Measurements from ENCODE around the gene SDK2. TPM values are rescaled to one million over a fixed set of nuclear protein-coding genes. Genes with fewer than 3 reads are reported as not detected.
A peak's percentile ranks its signal among the peaks of the same experiment; 100 is the strongest.

Gene SDK2
- total and polyA plus RNA-seq, 8 donors = 0.04 to 0.31 (median 0.17) TPM

DNA sequence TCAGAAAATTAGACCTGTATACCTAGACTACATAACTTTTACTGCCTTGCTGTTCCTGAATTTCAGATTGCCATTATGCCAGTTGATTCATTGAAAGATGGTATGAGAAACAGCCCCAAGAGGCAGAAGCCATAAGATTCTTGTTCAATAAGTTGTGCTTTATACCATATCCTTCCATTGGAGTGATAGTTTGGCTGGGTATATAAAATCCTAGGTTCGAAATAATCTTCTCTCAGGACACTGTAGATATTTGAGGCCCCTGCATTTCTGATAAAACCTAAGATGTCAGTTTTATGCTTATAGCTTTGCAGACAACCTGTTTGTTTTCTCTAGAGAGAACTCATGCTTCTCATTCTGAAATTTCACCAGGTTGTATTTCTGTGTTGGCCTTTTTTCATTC lies 9.6 kb upstream of the SDK2 start:
- TF ChIP-seq CTCF (IDR thresholded peaks at IDR 0.05) = no peak
- no peak for DNase-seq
- intact Hi-C loops (cut with DNase I) = no loop called here
- Histone ChIP-seq H3K4me3 (no peak overlapping the region), H3K36me3 (no peaks in the 10 kb centered on the region), H3K27me3 (no peaks in the 10 kb centered on the region), H3K9me3 (no peaks in the 10 kb centered on the region), H3K27ac (no peak overlapping the region), H3K4me1 (no peaks in the 10 kb centered on the region)
- WGBS, 2 donors = 64 to 82% methylated on average over 1 of the region's 1 CpG
- no peak for FAIRE-seq
- no peak for ATAC-seq

GRCh38 chr17:73652886-73653480 lies 8.7 kb upstream of the SDK2 start:
- Histone ChIP-seq H3K4me1 (no peaks in the 10 kb centered on the region), H3K4me3 (no peak overlapping the region), H3K36me3 (no peaks in the 10 kb centered on the region), H3K9me3 (no peaks in the 10 kb centered on the region), H3K27me3 (no peaks in the 10 kb centered on the region), H3K27ac (no peak overlapping the region)
- intact Hi-C loops (cut with DNase I) = no loop called here
- DNase-seq (no peak), FAIRE-seq (no peak), ATAC-seq (no peak)
- TF ChIP-seq CTCF (IDR thresholded peaks at IDR 0.05) = no peak
- WGBS, 2 donors = 72 to 83% methylated on average over 3 of the region's 3 CpGs

- H3K27me3 ChIP-seq = peaks cover 0 to 4% (median 0%) of the 10 kb centered on the region in 4 donors
- intact Hi-C loops (cut with DNase I) = no loop called here
- H3K4me1 ChIP-seq = no peaks in the 10 kb centered on the region
- no peak for TF ChIP-seq CTCF (IDR thresholded peaks at IDR 0.05)
- no peak overlapping the region for H3K27ac ChIP-seq
- no peak overlapping the region for H3K4me3 ChIP-seq
- no peaks in the 10 kb centered on the region for H3K9me3 ChIP-seq
- ATAC-seq = no peak
- no peak for FAIRE-seq
- no peak for DNase-seq
- H3K36me3 ChIP-seq = no peaks in the 10 kb centered on the region
- 61 to 67% methylated on average over 11 of the region's 11 CpGs for WGBS, 2 donors
These were observed 6.5 kb upstream of the SDK2 start for GRCh38 chr17:73650617-73651200.

DNA sequence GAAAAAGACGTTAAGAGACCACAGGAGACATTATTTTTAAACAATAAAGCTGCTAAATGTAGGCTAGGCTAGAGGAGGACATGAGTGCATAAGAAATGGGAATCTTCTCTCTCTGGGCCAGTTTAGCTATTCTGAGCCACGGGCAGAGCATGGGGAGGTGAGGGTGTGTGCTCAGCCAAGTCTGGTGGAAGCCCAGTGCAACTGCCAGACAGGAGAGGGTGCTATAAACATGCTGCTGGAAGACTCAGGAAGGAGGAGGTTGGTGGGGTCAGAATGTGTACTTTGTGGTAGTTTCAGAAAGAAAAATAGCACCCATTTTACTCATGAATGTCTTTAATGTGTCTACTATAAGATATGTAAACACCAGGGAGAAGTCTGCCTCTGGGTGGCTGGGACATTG lies 5.9 kb upstream of the SDK2 start:
- peak in 1 of 4 donors; percentile 43 for ATAC-seq
- Histone ChIP-seq H3K27me3 (peaks cover 0 to 4% (median 0%) of the 10 kb centered on the region in 4 donors), H3K4me1 (no peaks in the 10 kb centered on the region), H3K27ac (no peak overlapping the region), H3K36me3 (no peaks in the 10 kb centered on the region), H3K4me3 (no peak overlapping the region), H3K9me3 (no peaks in the 10 kb centered on the region)
- no peak for FAIRE-seq
- WGBS, 2 donors = 31 to 34% methylated on average over 2 of the region's 2 CpGs
- no peak for DNase-seq
- TF ChIP-seq CTCF (IDR thresholded peaks at IDR 0.05) = no peak
- intact Hi-C loops (cut with DNase I) = no loop called here

- ATAC-seq (no peak), FAIRE-seq (no peak), DNase-seq (no peak)
- peaks cover 0 to 7% (median 0%) of the 10 kb centered on the region in 4 donors for H3K27me3 ChIP-seq
- H3K4me3 ChIP-seq = no peak overlapping the region
- intact Hi-C loops (cut with DNase I) = no loop called here
- H3K36me3 ChIP-seq = no peaks in the 10 kb centered on the region
- no peaks in the 10 kb centered on the region for H3K9me3 ChIP-seq
- TF ChIP-seq CTCF (IDR thresholded peaks at IDR 0.05) = no peak
- no peak overlapping the region for H3K27ac ChIP-seq
- H3K4me1 ChIP-seq = peaks cover 0 to 2% (median 0%) of the 10 kb centered on the region in 3 donors
- 74 to 84% methylated on average over 3 of the region's 3 CpGs for WGBS, 2 donors
These were observed 4.7 kb upstream of the SDK2 start for GRCh38 chr17:73648974-73649373.
